Right lobe of liver (tissue), 6 donors: ENCODE results near the gene PROZ. TPM values are rescaled to one million over a fixed set of nuclear protein-coding genes. Genes with fewer than 3 reads are reported as not detected.
A peak's percentile ranks its signal among the peaks of the same experiment; 100 is the strongest.

Source experiments
- ATAC-seq, 4 donors: fragments of 200-7000 bp; cut with Tn5 transposase; one replicate each; pipeline ENCODE4 v1.9.1; 2020; ENCODE audit warnings: mild to moderate bottlenecking in 4 of 4, moderate library complexity in 4 of 4
- DNase-seq, 3 donors: peaks; one replicate each; pipeline ENCODE4 v3.0.0-alpha.2; 2020
- H3K27ac ChIP-seq, 3 donors: fragments of 200-600 bp; one replicate each; pipeline ENCODE4 v1.8.0; 2022
- H3K27me3 ChIP-seq, 2 donors: fragments of 200-600 bp; one replicate each; pipeline ENCODE4 v1.8.0; 2022
- H3K36me3 ChIP-seq, 4 donors: fragments of 200-600 bp; sonication (generic) in 1 of 4; one replicate each; pipeline versions ENCODE4 v1.5.1 to v1.8.0; 2017 to 2022; ENCODE audit warnings: control low read depth in 1 of 4
- H3K4me1 ChIP-seq, 4 donors: fragments of 200-600 bp; sonication (generic) in 1 of 4; one replicate each; pipeline versions ENCODE4 v1.5.1 to v1.8.0; 2017 to 2022; ENCODE audit warnings: control low read depth in 1 of 4
- H3K4me3 ChIP-seq, 3 donors: fragments of 200-600 bp; one replicate each; pipeline ENCODE4 v1.8.0; 2022
- H3K9me3 ChIP-seq, 4 donors: fragments of 200-600 bp; sonication (generic) in 1 of 4; one replicate each; pipeline versions ENCODE4 v1.5.1 to v1.8.0; 2017 to 2022; ENCODE audit warnings: control low read depth in 1 of 4
- POLR2A ChIP-seq: fragments of 450-650 bp; IDR thresholded peaks from one replicate; pipeline ENCODE4 v1.6.1; 2017; ENCODE audit warnings: antibody characterized with exemption, mild to moderate bottlenecking
- WGBS: methylation state at CpG from one replicate; pipeline ENCODE4 v1.1.6; 2018; ENCODE audit warnings: low coverage, low lambda C conversion rate; ENCODE audit not compliant: insufficient coverage; ENCODE audit errors: missing lambda C conversion rate; 5-methylcytosine and 5-hydroxymethylcytosine counted together
- intact Hi-C, 2 donors: fragments of 100-400 bp; cut with DNase I; formaldehyde crosslinking; loops; one replicate each; pipeline versions ENCODE4 v1.11.2 to v1.14.1; 2022
- total RNA-seq, 6 experiments: library from RNA; depleted of rRNA in 2 of 6; stranded (reverse); fragments of >200 nt in 2 of 6; fragmentation: NEBNext Ultra II Directional in 3 of 6; extraction: Animal tissue kit (Norgen Biotek cat#: 25700) in 3 of 6; gene quantifications; one replicate each; pipeline versions ENCODE4 v1.1.0 to v1.2.4, GENCODE V29; 2016 to 2023
- TF ChIP-seq, protein P1 (sequence below), 4 donors: fragments of 200-600 bp in 3 of 4; fragments of 450-650 bp in 1 of 4; IDR thresholded peaks; one replicate each; pipeline versions ENCODE4 v1.5.1 to v1.8.0; 2016 to 2022; ENCODE audit warnings: antibody characterized with exemption in 4 of 4, mild to moderate bottlenecking in 2 of 4
- donor health status: DM: no; HTN: yes; CAD: no.
- donor health status: DM: no; HTN: no; CAD: no.
- donor health status: DM: no; HTN: no; CAD: no.
- donor health status: DM: no; HTN: yes; CAD: no.
- donor health status: DM: no; HTN: yes; CAD: no.

PROZ gene
- total RNA-seq, 6 experiments from 2014 or later: 11.2 to 71.2 (median 56.9) TPM

DNA sequence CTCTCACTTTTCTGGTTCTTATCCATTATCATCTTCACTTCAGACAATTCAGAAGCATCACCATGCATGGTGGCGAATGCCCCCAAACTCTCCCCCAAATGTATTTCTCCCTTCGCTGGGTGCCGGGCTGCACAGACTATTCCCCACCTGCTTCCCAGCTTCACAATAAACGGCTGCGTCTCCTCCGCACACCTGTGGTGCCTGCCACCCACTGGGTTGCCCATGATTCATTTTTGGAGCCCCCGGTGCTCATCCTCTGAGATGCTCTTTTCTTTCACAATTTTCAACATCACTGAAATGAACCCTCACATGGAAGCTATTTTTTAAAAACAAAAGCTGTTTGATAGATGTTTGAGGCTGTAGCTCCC lies 38.6 kb upstream of the PROZ start:
- peaks cover 0 to 2% (median 0%) of the 10 kb centered on the region in 4 donors for H3K36me3 ChIP-seq
- WGBS: 100% methylated on average over 5 of the region's 7 CpGs
- TF ChIP-seq, protein P1, sequence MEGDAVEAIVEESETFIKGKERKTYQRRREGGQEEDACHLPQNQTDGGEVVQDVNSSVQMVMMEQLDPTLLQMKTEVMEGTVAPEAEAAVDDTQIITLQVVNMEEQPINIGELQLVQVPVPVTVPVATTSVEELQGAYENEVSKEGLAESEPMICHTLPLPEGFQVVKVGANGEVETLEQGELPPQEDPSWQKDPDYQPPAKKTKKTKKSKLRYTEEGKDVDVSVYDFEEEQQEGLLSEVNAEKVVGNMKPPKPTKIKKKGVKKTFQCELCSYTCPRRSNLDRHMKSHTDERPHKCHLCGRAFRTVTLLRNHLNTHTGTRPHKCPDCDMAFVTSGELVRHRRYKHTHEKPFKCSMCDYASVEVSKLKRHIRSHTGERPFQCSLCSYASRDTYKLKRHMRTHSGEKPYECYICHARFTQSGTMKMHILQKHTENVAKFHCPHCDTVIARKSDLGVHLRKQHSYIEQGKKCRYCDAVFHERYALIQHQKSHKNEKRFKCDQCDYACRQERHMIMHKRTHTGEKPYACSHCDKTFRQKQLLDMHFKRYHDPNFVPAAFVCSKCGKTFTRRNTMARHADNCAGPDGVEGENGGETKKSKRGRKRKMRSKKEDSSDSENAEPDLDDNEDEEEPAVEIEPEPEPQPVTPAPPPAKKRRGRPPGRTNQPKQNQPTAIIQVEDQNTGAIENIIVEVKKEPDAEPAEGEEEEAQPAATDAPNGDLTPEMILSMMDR (IDR thresholded peaks at IDR 0.05): no peak
- no peak for TF ChIP-seq POLR2A
- intact Hi-C loops: no loop called here
- no peaks in the 10 kb centered on the region for H3K9me3 ChIP-seq
- ATAC-seq (no peak), DNase-seq (no peak)
- no peak overlapping the region for H3K4me3 ChIP-seq
- H3K27ac ChIP-seq: no peak overlapping the region
- no peaks in the 10 kb centered on the region for H3K27me3 ChIP-seq
- H3K4me1 ChIP-seq: peaks cover 0 to 14% (median 4%) of the 10 kb centered on the region in 4 donors

DNA sequence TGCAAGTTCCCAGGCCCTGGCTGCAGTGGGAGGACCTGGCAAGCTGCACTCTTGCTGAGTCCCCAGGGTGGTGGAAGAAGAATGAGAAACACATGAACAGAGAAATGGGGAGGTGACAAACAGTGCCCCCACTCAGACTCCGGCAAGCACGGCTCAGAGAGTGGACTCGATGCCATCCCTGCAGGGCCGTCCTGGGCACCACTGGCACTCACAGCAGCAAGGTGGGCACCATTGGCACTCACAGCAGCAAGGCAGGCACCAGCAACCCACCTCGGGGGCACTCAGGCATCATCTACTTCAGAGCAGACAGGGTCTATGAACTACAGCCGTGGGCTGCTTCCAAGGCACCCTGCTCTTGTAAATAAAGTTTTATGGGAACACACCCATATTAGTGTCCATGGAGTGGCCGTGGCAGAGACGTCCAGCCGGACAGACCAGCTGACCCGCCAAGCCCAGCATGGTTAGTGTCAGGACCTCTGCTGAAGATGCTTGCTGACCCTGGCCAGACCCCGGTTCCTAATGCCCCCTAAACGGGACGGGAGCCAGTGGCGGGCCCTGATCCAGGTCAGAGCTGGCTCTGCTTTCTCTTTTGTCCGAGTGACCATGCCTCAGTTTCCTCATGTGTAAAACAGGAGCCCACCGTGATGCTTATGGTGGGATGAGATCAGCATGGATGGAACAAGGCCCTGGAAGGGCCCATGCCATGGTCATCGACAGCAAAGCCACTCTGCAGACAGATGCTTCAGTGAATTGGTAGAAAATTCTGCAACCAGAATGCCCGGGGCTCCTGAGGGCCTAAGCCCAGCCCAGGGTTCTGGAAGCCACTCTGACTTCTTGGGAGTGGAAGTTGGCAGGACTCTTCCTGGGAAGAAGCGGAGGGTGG lies 37.9 kb upstream of the PROZ start:
- whole genome bisulfite sequencing: no CpG with 5 or more reads among the region's 19 CpGs
- Histone ChIP-seq H3K27ac (no peak overlapping the region), H3K4me1 (peaks cover 0 to 15% (median 4%) of the 10 kb centered on the region in 4 donors), H3K9me3 (no peaks in the 10 kb centered on the region), H3K36me3 (no peaks in the 10 kb centered on the region), H3K4me3 (no peak overlapping the region), H3K27me3 (no peaks in the 10 kb centered on the region)
- DNase-seq (peak in 2 of 3 donors; percentile 44 to 52), ATAC-seq (no peak)
- TF ChIP-seq, protein P1 (IDR thresholded peaks at IDR 0.05): no peak
- TF ChIP-seq POLR2A: no peak
- intact Hi-C loops: no loop called here

DNA sequence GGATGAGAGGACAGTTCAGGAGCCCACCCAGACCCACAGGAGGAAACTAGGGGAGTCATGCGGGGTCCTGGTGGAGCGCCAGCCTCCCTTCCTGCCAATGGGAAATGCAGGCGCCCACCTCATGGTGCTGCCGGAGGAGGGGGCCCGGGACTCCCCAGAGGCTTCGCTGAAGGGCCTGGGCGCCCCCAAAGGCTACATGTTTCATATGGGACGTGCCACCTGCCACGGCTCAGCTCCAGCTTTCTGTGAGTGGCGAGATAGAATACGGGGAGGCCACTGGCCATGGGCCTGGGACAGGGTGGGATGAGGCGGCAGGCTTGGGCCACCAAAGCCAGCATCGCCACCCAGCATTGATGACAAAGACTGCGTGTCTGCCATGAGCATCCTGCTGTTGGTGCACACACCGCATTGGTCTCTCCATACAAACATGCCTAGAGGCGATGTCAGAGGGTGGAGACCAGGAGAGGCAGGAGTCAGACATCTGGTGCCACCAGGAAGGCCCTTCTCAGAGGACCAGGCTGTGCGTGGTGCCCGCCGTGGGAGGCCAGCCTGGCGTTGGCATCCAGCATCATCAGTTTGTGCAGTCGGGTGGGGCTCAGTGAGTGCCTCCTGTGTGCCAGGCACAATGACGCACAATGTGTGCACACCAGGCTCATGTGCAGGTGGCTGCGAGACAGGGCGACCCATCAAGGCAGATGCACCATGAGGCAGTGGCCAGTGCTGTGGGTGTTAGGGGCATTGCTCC lies 37.1 kb upstream of the PROZ start:
- no peak overlapping the region for H3K4me3 ChIP-seq
- no peaks in the 10 kb centered on the region for H3K9me3 ChIP-seq
- H3K27me3 ChIP-seq: no peaks in the 10 kb centered on the region
- ATAC-seq (no peak), DNase-seq (peak in 2 of 3 donors; percentile 49 to 50)
- intact Hi-C loops: no loop called here
- peak overlapping the region in 1 of 3 donors; percentile 29 for H3K27ac ChIP-seq
- peaks cover 0 to 15% (median 4%) of the 10 kb centered on the region in 4 donors for H3K4me1 ChIP-seq
- WGBS: 100% methylated on average over 1 of the region's 24 CpGs
- no peaks in the 10 kb centered on the region for H3K36me3 ChIP-seq
- TF ChIP-seq, protein P1 (IDR thresholded peaks at IDR 0.05): no peak
- no peak for TF ChIP-seq POLR2A

DNA sequence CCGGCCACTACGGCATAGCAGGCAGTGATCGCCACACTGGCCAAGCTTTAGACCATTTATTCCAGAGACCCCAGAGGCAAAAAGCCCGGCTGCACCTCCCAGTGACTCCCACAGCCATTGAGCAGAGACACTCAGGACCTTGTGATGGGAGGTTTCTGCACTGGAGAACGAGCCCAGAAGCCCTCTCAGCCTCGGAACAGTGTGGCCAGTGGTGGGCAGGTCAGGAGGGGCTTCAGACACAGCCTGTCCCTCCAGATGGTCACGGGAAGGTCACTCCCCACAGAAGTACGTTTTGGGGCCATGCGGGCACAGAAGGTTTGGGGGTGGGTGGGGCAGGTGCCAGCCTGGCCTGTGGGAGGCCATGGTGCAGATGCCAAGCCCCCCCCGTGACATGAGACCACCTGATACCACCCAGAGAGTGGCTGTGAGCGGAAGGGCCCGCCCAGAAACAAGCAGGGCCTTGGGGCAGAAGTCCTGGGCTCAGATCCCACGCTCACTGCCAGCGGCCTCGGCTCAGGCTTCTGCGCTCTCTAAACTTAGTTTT lies 36.4 kb upstream of the PROZ start:
- H3K4me1 ChIP-seq: peaks cover 0 to 15% (median 4%) of the 10 kb centered on the region in 4 donors
- WGBS: 45% methylated on average over 6 of the region's 16 CpGs
- peak in 2 of 3 donors; percentile 53 to 56 for DNase-seq
- no peaks in the 10 kb centered on the region for H3K36me3 ChIP-seq
- peak overlapping the region in 2 of 3 donors; percentile 58 to 70 for H3K4me3 ChIP-seq
- no peaks in the 10 kb centered on the region for H3K9me3 ChIP-seq
- peak; percentile 1 to 12 (median 3) for ATAC-seq
- H3K27me3 ChIP-seq: no peaks in the 10 kb centered on the region
- intact Hi-C loops: no loop called here
- peak overlapping the region; percentile 28 to 90 (median 29) for H3K27ac ChIP-seq
- TF ChIP-seq, protein P1 (IDR thresholded peaks at IDR 0.05): no peak
- TF ChIP-seq POLR2A: no peak
